Stimulated activated naive CD4-positive, alpha-beta T cell treated with Interleukin-2 at 50 U/mL for 16 hours (primary cell): ENCODE measurements around the gene PHB1.

Experiments
- DNase-seq: peaks from one replicate; lab custom pipeline; 2025; lab: John Stamatoyannopoulos, UW

PHB1 gene

DNA sequence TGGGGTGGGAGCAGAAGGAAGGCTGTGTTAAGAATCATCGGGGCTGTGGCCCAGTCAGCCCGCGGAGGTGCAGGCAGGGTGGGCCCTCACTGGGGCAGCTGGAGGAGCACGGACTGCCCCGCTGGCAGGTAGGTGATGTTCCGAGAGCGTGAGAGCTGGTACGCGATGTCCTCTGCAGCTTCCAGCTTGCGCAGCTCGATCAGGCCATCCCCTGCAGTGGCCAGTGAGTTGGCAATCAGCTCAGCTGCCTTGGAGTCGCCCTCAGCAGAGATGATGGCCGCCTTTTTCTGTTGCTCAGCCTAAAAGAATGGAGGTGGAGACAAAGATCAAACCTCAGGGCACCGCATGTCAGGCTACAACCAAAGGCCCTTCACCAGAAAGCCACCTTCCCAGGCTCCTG lies 9.8 kb downstream of the PHB1 start:
- no peak for DNase-seq

DNA sequence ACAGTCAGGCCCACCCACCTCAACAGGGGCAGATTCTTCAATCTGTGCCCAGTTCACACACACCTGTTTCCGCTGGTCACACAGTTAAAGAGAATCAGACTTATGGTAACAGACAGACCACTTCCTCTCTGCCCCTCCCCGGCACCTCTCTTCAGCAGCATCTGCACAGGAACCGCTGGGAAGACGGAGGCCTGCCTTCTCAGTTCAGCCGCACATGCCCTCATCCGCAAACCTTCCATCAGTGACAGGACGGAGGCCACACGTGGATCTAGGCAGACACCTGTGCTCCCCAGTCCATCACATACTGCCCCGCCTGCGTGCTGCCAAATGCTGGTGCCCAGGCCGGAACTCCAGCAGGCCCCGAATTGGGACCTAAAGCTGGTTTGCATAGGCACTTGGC lies 10.3 kb downstream of the PHB1 start:
- no peak for DNase-seq

DNA sequence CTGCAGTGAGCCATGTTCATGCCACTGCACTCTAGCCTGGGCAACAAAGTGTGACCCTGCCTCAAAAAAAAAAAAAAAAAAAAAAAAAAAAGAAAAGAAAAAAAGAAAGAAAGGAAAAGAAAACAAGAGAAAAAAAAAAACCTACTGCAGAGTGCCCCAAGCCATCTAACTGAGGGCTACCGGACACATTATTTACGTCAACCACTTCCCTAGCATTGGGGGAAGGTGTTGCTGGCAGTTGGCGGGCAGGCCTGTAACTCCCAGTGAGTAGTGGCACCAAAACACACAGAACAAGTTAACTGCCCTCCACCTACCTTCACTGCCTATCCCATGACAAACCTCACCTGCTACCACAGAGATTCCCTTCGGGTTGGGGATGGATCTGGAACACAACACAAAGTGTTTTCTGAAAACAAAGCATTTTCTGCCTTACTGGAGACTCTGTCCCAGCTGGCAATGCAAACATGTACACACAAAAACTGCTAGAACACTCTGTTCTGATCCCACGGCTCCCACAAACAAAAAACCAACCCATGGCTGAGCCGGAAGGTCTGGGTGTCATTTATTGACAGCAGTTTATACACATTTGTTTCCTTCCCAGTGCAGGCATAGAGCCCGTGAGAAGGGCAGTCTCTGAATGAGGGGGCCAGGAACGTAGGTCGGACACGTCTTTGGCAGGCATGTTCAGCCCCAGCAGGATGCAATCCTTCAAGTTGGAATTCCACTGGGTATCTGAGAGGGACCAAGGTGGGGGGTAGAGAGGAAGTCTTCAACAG lies 11.0 kb downstream of the PHB1 start:
- no peak for DNase-seq

DNA sequence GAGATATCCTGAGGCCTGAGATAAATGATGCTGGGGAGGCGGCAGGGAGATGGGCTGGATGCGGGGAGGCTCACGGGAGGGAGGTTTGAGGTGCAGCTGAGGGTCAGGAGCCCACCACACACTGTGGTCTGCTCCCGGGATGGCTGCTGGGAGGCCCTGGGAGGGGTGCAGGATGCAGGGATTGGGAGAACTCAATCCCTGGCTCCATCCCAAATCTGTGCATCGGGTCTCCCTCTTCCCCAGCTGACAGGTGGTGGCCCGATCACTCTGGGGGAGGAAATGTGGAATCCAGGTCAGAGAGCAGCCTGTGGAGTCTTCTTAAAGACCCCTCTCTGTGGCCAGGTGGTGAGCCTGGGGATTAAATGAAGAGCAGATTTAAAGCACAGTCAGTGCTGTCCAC lies 12.0 kb downstream of the PHB1 start:
- DNase-seq = no peak

DNA sequence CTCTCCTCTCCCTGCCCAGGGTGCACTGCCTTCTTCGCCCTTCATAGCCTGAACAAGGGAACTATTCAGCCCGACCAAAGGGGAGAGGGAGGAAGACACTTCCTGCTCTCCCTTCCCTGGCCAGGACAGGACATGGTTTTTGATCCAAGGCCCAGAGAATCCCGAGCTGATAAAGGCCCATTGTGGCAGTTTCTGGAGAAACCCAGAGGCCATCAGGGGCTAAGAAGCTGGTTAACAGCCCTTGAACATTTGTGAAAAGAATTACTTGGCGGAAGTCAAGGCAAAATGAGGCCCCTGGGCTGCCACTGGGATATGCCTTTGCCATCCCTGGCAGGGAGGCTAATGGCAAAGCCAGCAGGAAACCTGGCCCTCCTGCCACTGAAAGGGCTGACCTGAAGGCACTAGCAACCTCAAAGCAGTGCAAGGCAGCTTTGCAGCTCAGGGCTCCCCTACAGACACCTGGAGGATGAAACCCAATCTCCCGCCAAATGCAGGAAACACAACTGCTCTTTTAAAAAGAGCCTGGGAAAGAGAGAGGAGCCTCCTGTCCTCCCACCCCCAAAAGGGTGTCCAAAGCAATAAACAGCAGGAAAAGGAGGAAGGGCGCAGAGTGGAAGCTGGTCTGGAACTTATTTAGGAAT lies 12.6 kb downstream of the PHB1 start:
- DNase-seq = no peak

DNA sequence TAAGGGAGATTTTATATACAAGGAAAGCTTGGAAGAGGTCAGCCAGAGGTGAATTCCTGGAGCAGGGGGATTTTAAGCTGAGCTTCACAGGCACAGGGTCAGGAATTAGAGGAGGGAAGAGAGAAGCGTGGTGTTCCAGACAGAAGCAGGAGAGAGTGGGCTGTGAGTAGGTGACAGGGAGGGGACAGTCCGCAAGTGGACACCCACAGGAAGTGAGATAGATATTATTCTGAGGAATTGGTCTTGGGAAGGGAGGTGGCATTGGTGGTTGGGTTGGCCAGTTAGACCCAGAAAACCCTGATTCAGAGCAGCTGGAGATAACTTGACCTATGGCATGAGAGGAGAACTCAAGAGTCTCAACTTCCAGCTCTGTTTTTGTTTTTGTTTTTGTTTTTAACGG lies 14.7 kb downstream of the PHB1 start:
- no peak for DNase-seq

DNA sequence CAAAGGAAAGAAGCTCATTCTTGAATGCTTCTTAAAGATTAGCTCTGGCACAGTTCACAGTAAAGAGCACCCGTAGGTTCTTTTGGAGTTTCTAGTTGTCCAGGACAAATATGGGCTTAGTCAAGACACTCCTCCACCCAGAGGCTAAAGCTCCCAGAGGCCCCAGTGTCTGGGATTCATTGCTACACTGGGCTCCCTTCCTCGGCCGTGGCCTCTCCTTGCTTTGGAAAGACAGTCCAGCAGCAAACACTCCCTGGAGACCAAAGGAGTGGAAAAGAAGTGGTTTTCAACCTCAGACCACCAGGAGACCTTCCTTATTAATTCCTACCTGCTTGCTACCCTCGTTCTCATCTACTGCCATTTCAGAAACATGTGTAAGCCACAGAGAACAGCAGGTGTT lies 17.1 kb downstream of the PHB1 start:
- no peak for DNase-seq

DNA sequence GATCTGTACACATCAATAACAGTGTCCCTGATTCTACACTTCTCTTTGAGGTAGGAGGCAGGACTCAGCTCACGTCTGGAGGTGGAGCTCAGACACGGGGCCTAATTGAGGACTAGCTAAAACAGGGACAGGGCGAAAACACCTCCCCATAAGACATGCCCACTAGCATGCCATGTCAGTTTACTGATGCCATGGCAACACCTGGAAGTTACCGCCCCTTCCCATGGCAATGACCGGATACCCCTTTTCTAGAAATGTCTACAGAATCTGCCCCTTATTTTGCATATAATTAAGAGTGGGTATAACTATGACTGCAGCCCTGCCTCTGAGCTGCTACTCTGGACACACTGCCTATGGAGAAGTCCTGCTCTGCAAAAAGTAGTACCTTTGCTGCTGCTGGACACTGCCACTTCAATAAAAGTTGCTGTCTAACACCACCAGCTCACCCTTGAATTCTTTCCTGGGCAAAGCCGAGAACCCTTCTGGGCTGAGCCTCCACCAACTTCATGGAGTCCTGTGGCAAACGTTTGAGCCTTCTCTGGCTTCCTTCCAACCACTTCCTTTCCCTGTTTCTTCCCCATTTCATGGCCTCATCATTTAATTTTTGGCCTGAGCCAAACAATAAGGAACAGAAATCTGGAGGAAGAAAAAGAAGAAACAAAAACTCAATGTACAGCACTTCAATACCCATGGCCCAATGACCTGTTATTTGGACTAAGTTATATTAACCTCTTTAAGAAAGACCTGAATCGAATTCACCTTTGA lies 21.0 kb downstream of the PHB1 start:
- DNase-seq = no peak

DNA sequence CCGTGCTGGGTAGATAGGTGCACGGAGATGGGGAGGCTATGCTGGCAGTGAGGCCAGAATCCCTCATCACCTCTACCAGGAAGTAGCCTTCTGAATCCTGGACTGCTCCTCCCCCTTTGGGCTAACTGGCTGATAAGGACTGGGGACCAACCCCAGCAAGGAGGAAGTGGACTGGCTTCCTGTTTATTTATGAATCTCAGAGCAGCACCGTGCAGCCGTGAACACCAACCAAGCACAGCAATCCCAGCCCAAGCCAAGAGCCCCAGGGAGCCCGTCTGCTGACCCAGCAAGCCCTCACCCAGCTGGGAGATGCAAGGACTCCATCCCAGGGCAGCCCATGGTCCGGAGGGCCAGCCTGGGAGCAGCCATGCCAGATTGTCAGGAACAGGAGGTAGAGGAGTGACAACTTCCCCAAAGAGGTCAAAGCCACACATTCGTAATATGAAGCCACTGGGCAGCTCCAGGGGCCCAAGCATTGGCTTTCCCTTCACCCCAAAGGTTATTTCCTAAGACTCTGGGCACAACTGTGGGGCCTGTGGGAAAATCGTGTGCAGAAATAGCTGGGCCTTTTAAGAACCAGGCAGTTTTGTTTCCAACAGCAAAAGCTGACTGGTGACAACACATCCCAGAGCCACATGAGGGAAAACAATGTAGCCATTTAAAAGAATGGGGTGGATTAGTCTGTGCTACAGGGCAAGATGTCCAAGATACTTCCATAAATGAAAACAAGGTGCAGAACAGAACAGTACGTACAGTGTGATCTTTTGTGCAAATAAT lies 23.9 kb downstream of the PHB1 start:
- DNase-seq = peak; percentile 8

DNA sequence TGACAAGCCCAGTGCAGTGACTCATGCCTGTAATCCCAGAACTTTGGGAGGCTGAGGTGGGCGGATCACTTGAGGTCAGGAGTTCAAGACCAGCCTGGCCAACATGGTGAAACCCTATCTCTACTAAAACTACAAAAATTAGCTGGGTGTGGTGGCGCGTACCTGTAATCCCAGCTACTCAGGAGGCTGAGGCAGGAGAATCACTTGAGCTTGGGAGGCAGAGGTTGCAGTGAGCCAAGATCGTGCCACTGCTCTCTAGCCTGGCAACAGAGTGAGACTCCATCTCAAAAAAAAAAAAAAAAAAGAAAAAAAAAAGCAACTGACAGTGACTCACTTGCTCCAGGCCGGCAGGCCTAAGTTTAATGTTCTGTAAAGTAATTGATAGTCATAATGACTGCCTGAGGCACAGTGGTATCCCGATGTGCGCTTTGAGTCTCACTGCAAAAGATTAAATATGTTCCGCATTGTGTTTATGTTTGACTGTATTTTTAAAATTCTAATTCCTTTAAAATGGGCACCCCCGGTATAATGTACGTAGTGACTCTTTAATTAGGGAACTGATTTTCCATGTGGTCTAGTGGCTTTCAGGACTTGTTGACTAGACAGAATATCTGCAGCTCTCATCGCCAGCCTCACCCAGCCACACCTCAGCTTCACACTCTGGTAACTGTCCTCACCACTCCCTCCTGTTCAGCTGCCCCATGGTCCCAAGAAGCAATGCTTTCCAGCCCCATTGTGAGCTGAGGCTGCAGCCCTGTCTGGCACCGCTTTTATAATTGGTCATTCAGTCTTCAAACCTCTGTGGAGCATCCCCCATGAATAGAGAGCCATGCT lies 25.0 kb downstream of the PHB1 start:
- DNase-seq = peak; percentile 13

DNA sequence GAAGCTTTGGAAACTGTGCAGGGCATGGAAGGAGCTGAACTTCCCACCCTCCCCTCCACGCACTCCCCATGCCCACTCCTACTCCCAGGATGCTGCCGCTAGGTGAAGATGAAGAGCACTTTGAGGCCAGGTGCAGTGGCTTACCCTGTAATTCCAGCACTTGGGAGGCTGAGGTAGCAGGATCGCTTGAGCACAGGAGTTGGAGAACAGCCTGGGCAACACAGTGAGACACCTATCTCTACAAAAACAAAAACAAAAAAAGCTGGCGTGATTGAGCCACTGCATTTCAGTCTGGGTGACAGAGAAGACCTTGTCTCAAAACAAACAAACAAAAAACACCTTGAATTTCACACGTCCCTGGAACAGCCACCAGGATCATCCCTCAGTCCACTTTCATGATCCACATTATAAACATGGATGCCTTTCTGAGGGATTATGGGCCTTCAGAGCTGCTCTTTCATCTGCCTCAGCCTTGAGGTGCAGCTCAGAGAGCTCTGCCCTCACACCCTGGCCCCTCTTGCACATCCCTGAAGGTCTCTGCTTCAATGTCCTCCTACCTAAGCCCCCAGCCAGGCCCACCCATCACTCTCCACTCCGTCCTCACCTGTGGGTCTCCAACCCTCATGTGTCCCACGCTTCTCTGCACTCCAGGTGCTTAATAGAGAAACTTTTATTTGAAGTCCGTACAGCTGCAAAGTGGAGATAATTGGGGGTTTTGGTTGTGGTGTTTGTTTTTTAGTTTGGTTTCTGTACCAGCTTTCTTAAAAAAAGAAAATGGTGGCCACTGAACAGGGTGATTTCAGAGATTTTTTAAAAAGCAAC lies 25.8 kb downstream of the PHB1 start:
- no peak for DNase-seq

DNA sequence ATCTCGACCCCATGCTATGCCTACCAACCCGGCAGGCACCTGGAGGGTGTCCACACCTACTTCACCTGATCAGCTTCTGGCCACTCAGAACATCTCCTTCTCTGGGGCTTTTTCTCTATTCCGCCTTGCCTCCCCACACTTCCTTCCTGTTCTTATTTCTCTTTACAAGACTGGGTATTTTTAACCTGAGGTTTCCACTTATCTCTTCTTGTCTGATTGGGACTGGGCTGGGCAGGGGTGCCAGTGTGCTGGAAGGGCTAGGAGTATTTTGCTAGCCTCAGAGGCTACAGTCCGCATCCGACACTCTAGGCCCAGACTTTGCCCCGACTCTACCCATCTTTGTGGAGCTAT lies 26.4 kb downstream of the PHB1 start:
- no peak for DNase-seq

DNA sequence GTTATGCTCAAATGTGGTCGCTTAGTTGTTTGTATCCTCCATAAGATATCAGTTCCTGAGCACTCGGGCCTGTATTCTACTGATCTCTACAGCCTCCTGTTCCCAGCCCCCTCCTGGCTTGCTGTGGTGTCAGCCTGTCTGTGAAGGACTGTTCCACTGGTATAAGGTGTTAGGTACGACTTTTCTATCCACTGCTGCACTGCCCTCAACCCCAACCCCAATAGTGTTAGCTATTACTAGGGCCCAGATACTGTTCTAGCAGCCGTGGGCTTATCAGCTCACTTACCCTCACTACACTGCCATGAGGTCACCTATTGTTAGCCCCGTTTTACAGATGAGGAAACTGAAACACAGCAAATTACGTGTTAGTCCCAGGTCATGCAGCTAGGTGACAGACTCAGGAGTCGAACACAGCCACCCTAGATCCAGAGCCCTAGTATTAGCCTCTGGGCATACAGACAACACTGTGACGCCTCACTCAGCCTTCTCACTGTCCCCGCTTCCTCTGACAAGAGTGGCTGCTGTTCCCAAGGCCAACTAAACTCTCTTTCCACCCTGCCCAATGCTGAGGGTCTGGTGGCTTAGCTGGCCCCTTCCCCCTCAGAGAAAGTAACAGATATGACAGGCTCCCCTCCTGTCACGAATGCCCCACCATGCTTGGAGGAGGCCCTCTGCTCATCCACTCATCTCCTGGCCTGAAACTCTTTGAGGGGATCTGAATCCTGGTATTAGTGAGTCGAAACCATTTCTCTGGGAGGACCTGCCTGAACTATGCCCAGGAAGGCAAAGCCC lies 27.0 kb downstream of the PHB1 start:
- DNase-seq = peak; percentile 2

DNA sequence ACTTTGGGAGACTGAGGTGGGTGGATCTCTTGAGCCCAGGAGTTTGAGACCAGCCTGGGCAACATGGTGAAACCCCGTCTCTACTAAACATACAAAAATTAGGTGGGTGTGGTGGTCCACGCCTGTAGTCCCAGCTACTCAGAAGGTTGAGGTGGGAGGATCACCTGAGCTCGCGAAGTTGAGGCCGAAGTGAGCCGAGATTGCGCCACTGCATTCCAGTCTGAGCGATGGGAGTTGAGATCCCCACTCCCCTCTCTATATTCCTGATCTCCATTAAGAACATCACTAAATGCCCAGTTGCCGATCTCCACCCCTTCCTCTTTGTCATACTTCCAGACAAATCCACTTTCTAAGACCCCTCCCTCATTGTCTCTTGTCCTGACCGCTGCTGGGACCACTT lies 28.3 kb downstream of the PHB1 start:
- DNase-seq = no peak

DNA sequence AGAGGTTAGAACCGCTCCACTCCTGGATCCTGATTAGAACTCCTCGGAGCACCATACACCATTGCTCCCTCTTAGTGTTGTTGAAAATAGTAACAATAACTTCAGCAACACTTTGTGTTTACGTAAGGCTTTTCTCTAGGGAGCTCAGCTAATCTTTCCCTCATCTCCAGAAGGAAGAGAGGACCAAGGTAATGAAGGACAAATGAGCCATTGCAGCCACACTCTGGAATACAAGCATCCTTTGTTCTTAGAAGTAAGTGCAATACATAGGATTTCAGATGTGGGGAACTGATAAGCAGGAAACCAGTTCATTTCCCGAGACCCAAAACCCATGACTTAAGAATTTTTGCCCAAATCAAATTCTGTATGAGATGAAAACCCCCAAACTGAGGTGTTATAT lies 29.7 kb downstream of the PHB1 start:
- DNase-seq = no peak

DNA sequence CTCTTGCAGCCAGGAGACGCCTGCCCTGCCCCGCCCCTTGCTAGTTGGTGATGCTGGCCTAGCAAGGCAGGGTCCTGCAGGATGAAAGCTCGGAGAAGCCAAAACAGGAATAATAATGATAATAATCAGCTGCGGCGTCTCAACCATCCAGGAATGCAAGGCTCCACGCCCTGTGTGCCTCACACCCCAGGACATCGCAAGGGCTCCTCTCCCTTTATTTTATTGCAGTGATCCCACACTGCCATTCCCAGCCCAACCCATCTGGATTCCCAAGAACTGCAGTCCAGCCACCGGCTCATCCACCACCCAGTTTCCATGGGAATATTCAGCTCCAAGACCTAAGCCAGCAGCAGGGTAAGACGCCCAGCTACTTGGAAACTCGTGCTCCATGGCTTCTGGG lies 31.6 kb downstream of the PHB1 start:
- DNase-seq = no peak

DNA sequence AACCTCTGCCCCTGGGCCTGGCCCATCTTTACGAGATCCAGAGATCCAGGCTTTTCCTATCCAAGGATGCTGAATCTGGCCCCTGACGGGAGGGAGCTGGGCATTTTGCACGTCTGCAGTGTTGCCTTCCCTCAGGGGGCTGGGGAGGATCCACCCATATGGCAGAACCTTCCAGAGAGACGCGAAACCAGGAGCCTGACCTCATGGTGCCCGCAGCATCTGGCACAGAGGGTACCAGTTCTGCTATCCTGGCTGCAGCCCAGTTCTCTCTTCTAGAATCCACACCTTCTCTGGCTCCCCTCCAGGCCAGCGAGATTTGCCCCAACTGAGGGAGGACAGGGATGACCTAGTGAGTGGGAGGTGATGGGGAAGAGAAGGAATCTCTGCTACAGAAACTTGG lies 32.1 kb downstream of the PHB1 start:
- no peak for DNase-seq

DNA sequence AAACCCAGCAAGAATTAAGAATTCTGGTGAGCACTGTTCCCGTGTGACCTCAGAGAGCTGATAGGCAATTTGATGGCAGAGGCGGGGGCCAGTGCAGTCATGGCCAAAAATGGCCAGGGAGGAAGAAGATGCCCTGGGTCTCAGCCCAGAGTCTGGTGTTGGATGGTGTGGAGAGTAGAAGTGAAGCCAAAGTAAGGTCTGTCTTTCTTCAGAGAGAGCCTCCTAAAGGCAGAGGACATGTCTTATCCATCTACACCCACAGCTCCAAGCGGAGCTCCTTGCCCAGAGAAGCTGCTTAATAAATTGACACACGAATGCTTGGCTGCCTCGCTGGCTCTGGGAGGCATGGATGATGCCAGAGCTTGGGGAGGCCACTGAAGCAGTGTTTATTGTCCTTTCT lies 32.9 kb downstream of the PHB1 start:
- DNase-seq = no peak

DNA sequence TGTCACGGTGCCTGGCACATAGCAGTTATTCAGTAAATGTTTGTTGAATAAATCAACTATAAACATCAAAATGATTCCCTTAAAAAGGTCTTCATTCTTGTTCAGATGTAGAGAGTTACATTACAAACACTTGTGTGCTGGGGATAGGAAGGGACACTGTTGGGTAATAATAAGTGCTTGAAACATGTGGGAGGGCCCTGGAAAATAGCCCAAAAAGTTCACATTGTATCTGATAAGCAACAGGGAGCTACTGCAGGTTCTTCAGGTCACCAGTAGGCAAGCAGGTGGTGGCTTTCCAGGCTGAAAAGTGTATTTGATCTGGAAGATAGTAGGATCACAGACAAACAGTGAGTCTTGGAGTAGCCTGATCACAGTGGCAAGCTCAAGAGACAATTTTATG lies 33.6 kb downstream of the PHB1 start:
- DNase-seq = no peak

DNA sequence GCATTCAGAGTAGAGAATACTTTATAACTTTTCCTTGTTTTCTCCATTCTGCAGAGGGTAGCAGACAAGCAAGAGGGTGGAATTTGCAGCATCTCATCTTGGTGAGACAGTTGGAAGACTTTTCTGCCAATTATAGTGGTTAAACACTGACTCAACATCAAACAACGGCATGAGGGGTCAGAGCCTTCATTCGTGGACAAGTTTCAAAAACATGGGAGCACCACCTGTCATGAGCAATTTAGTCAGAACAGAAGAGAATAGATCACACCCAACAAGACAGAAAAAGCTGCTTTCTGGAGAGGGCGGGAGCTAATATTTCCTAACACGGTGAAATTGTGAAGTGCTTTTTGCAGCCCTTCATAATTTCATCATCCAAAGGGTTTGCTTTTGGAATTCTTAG lies 34.8 kb downstream of the PHB1 start:
- DNase-seq = no peak
